ENCODE data around the gene KDM4B.
A peak's percentile ranks its signal among the peaks of the same experiment; 100 is the strongest.
"Not testable (repeated sequence)": the region's sequence is repeated elsewhere in the genome, so short reads cannot be mapped to it uniquely, and the experiment has no call there.

The KDM4B gene

GRCh38 chr19:4967738-4968461 is 1.0 kb upstream of the KDM4B start:
- DNase-seq (ENCODE audit: low spot score) = no peak

- DNase-seq (ENCODE audit: low spot score) = no peak
Measured at GRCh38 chr19:4969292-4969771, 419 bp downstream of the KDM4B start.

- no peak for DNase-seq (ENCODE audit: low spot score)
Measured at GRCh38 chr19:4969772-4970531, 1.0 kb downstream of the KDM4B start.

- DNase-seq (ENCODE audit: low spot score) = no peak
Measured at GRCh38 chr19:4970558-4971423, 1.9 kb downstream of the KDM4B start.

- DNase-seq (ENCODE audit: low spot score) = no peak
Measured at GRCh38 chr19:4971424-4971793, 2.5 kb downstream of the KDM4B start.

- DNase-seq (ENCODE audit: low spot score) = no peak
Measured at GRCh38 chr19:4971816-4972495, 3.0 kb downstream of the KDM4B start.

GRCh38 chr19:4972509-4973230 is 3.8 kb downstream of the KDM4B start:
- peak; percentile 73 for DNase-seq (ENCODE audit: low spot score)

GRCh38 chr19:4974880-4975469 is 6.1 kb downstream of the KDM4B start:
- DNase-seq (ENCODE audit: low spot score) = no peak

GRCh38 chr19:4975601-4976000 is 6.7 kb downstream of the KDM4B start:
- not testable (repeated sequence) for DNase-seq (ENCODE audit: low spot score)

GRCh38 chr19:4976401-4977298 is 7.7 kb downstream of the KDM4B start:
- DNase-seq (ENCODE audit: low spot score) = no peak

- DNase-seq (ENCODE audit: low spot score) = no peak
Measured at GRCh38 chr19:4977299-4978174, 8.6 kb downstream of the KDM4B start.

- no peak for DNase-seq (ENCODE audit: low spot score)
Measured at GRCh38 chr19:4979211-4979807, 10.4 kb downstream of the KDM4B start.

GRCh38 chr19:4980067-4980466 is 11.2 kb downstream of the KDM4B start:
- DNase-seq (ENCODE audit: low spot score) = no peak

- DNase-seq (ENCODE audit: low spot score) = no peak
Measured at GRCh38 chr19:4980838-4981680, 12.1 kb downstream of the KDM4B start.

- DNase-seq (ENCODE audit: low spot score) = no peak
Measured at GRCh38 chr19:4981681-4981958, 12.7 kb downstream of the KDM4B start.

GRCh38 chr19:4983346-4984105 is 14.6 kb downstream of the KDM4B start:
- DNase-seq (ENCODE audit: low spot score) = peak; percentile 28

- no peak for DNase-seq (ENCODE audit: low spot score)
Measured at GRCh38 chr19:4984106-4984380, 15.1 kb downstream of the KDM4B start.

All from kidney capillary endothelial cell (primary cell).